Measurements from ENCODE around the gene VAPB. TPM values are rescaled to one million over a fixed set of nuclear protein-coding genes. Genes with fewer than 3 reads are reported as not detected.

Gene VAPB
- total RNA-seq, 2 donors from 2014 or later = 57.4 to 63.5 TPM

DNA sequence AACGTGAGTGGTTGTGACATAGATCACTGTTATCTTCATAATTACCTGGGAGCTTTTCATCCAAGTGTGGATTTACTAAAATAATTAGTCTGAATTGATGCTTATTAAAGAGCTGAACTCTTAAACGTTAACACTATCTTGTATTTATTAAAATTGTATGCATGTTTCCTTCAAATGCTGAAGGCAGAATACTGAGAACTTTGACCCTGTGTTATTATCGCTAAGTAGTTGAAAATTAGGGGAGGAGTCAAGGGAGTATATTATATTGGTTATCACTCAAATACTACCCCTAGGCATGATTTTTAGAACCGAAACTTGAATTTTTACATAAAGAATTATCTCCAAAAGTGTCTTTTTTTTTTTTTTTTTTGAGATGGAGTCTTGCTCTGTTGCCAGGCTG is 5.8 kb downstream of the VAPB start:
- Histone ChIP-seq H3K4me1 (peaks cover 28% of the 10 kb centered on the region), H3K27ac (no peak overlapping the region), H3K9ac (ENCODE audit: low read depth in 2 of 2, low read length in 2 of 2) (no peak overlapping the region), H3K9me3 (no peaks in the 10 kb centered on the region), H3K36me3 (no peaks in the 10 kb centered on the region), H3K4me3 (no peak overlapping the region), H3K27me3 (no peaks in the 10 kb centered on the region)
- TF ChIP-seq, protein P1, sequence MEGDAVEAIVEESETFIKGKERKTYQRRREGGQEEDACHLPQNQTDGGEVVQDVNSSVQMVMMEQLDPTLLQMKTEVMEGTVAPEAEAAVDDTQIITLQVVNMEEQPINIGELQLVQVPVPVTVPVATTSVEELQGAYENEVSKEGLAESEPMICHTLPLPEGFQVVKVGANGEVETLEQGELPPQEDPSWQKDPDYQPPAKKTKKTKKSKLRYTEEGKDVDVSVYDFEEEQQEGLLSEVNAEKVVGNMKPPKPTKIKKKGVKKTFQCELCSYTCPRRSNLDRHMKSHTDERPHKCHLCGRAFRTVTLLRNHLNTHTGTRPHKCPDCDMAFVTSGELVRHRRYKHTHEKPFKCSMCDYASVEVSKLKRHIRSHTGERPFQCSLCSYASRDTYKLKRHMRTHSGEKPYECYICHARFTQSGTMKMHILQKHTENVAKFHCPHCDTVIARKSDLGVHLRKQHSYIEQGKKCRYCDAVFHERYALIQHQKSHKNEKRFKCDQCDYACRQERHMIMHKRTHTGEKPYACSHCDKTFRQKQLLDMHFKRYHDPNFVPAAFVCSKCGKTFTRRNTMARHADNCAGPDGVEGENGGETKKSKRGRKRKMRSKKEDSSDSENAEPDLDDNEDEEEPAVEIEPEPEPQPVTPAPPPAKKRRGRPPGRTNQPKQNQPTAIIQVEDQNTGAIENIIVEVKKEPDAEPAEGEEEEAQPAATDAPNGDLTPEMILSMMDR (IDR thresholded peaks at IDR 0.05) = no peak
- intact Hi-C loops (cut with DNase I) = loop anchor here (5.0 kb wide), 1 partner anchor 52 kb away; no protein-coding TSS in a partner anchor
- no peak for DNase-seq

DNA sequence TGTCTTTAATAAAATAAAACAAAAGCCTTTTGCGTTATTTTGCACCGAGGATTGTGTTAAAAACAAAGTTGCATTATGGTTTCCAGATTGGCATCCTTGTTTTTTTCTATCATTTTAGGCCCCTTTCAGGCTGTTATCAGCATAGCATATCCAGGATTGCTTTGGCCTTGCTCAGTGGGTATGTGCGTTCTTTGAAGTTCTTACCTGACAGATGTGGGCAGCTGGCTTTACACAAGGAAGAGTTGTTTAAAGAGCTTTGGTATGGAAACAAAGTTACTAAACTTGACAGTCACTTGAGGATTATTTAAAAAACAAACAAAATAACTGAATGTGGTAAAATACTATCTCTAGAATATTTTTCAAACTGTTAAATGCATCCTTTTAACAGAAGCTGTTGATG is 6.6 kb downstream of the VAPB start:
- Histone ChIP-seq H3K27ac (no peak overlapping the region), H3K4me1 (peaks cover 21% of the 10 kb centered on the region), H3K9me3 (no peaks in the 10 kb centered on the region), H3K36me3 (no peaks in the 10 kb centered on the region), H3K27me3 (no peaks in the 10 kb centered on the region), H3K9ac (ENCODE audit: low read depth in 2 of 2, low read length in 2 of 2) (no peak overlapping the region), H3K4me3 (no peak overlapping the region)
- DNase-seq = no peak
- TF ChIP-seq, protein P1 (IDR thresholded peaks at IDR 0.05) = no peak
- intact Hi-C loops (cut with DNase I) = no loop called here

DNA sequence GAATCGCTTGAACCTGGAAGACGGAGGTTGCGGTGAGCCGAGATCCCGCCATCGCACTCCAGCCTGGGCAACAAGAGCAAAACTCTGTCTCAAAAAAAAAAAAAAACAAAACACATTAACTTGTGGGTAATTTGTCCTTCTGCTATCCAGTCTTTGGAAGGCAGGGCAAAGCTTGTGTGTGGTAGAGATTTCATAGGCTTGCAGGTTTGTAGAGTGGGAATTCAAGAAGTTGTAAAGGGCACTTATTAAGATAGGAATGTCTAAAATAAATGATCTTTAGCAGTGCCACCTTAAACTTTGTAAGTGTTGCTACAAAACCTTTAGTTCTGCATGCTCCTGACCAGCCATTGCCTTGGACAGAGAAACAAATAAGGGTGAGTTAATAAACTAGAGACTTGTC is 8.4 kb downstream of the VAPB start:
- intact Hi-C loops (cut with DNase I) = no loop called here

DNA sequence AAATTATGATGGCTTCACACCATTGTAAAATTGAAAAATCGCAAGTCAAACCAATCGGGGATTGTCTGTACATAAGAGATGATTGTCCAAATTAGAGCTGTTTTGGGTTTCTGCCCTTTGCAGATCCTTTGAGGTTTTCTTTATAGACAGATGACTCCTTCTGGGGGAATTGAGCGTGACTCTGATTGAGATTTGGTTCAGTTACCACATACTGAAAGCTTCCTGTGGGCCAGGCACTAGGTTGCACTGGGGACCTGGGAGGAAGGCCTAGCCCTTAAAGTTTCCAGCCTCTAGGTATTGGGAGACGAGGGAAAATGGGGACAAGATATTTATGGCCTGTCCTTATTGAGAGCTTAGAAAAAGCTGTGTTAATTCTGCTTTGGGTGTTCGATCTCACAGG is 9.2 kb downstream of the VAPB start:
- Histone ChIP-seq H3K9ac (ENCODE audit: low read depth in 2 of 2, low read length in 2 of 2) (no peak overlapping the region), H3K9me3 (no peaks in the 10 kb centered on the region), H3K4me1 (peaks cover 7% of the 10 kb centered on the region), H3K27ac (no peak overlapping the region), H3K27me3 (no peaks in the 10 kb centered on the region), H3K4me3 (no peak overlapping the region), H3K36me3 (no peaks in the 10 kb centered on the region)
- DNase-seq = no peak
- intact Hi-C loops (cut with DNase I) = no loop called here
- TF ChIP-seq, protein P1 (IDR thresholded peaks at IDR 0.05) = no peak

More for the DNA sequence above, 8.4 kb downstream of the VAPB start:
- Histone ChIP-seq H3K27me3 (no peaks in the 10 kb centered on the region), H3K36me3 (no peaks in the 10 kb centered on the region), H3K27ac (no peak overlapping the region), H3K4me1 (peaks cover 8% of the 10 kb centered on the region), H3K9ac (ENCODE audit: low read depth in 2 of 2, low read length in 2 of 2) (no peak overlapping the region), H3K9me3 (no peaks in the 10 kb centered on the region), H3K4me3 (no peak overlapping the region)
- TF ChIP-seq, protein P1 (IDR thresholded peaks at IDR 0.05) = no peak
- DNase-seq = no peak

DNA sequence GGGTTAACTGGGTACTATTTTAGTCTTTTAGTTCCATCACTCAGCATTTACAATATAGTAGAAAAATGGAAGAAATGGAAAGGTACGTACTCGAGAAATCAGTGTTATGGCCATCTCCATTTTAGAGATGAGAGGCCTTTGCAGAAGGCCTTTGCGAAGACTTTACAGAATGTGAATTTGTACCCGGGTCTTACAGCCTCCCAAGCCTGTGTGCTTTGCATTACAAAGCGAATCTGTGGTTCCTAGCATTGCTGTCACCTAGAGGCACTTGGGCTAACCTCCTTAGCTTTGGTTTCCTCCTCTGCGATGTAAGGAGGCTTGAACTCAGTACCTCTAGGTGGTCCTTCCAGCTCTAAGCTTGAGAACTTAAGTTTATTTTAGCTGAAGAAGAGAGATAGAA is 10.9 kb downstream of the VAPB start:
- no peaks in the 10 kb centered on the region for H3K36me3 ChIP-seq
- no peaks in the 10 kb centered on the region for H3K4me1 ChIP-seq
- intact Hi-C loops (cut with DNase I) = no loop called here
- TF ChIP-seq, protein P1 (IDR thresholded peaks at IDR 0.05) = no peak
- no peaks in the 10 kb centered on the region for H3K9me3 ChIP-seq
- no peak for DNase-seq
- H3K9ac ChIP-seq (ENCODE audit: low read depth in 2 of 2, low read length in 2 of 2) = no peak overlapping the region
- no peaks in the 10 kb centered on the region for H3K27me3 ChIP-seq
- H3K4me3 ChIP-seq = no peak overlapping the region
- H3K27ac ChIP-seq = no peak overlapping the region

DNA sequence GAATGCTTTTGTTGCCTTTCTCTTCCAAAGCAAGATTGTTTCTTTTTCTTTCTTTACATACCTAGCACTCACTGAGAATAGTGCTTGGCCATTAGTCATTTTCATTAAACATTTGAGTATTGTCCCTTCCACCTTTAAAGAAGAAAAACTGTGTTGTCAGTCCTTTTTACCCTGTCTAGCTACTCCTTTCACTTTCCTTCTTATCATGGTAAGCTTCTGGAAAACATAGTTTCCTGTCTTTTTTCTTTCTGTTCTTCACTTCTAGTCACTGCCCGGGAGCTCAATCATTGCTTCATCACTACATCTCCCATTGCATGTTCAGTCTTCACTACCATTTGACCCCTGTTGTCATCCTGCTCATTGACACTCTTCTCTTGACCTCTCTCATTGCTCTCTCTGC is 12.1 kb downstream of the VAPB start:
- Histone ChIP-seq H3K27ac (no peak overlapping the region), H3K4me1 (no peaks in the 10 kb centered on the region), H3K36me3 (no peaks in the 10 kb centered on the region), H3K9me3 (no peaks in the 10 kb centered on the region), H3K9ac (ENCODE audit: low read depth in 2 of 2, low read length in 2 of 2) (no peak overlapping the region), H3K4me3 (no peak overlapping the region), H3K27me3 (no peaks in the 10 kb centered on the region)
- no peak for DNase-seq
- TF ChIP-seq, protein P1 (IDR thresholded peaks at IDR 0.05) = no peak
- intact Hi-C loops (cut with DNase I) = no loop called here
